ENCODE data around the gene EIF4A3. TPM values are rescaled to one million over a fixed set of nuclear protein-coding genes. Genes with fewer than 3 reads are reported as not detected.

EIF4A3 gene
- total and polyA plus RNA-seq, 9 of the 15 experiments (the other 6 are each of a cell fraction or from before 2014, with no cell fraction given), result 62.7 to 171 (median 127) TPM

GRCh38 chr17:80195141-80195540, 48.2 kb upstream of the EIF4A3 start (continued):
- no peak for TF ChIP-seq MED1 (CRISPR knock-in tag; IDR thresholded peaks at IDR 0.05; ENCODE audit: borderline replicate concordance)
- TF ChIP-seq RUNX1 (IDR thresholded peaks at IDR 0.05; ENCODE audit: low read depth), result no peak
- TF ChIP-seq MAZ (CRISPR knock-in tag; conservative IDR thresholded peaks at IDR 0.05 in 1 of 2, IDR thresholded peaks at IDR 0.05 in 1 of 2), result no peak
- TF ChIP-seq HNRNPUL1 (IDR thresholded peaks at IDR 0.05; ENCODE audit: low read length), result no peak
- no peak for TF ChIP-seq ZNF696 (CRISPR knock-in tag; conservative IDR thresholded peaks at IDR 0.05)
- TF ChIP-seq, protein P1, sequence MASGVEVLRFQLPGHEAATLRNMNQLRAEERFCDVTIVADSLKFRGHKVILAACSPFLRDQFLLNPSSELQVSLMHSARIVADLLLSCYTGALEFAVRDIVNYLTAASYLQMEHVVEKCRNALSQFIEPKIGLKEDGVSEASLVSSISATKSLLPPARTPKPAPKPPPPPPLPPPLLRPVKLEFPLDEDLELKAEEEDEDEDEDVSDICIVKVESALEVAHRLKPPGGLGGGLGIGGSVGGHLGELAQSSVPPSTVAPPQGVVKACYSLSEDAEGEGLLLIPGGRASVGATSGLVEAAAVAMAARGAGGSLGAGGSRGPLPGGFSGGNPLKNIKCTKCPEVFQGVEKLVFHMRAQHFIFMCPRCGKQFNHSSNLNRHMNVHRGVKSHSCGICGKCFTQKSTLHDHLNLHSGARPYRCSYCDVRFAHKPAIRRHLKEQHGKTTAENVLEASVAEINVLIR (CRISPR knock-in tag; IDR thresholded peaks at IDR 0.05), result no peak
- no peak for TF ChIP-seq ZNF395 (CRISPR knock-in tag; IDR thresholded peaks at IDR 0.05)
- TF ChIP-seq RBM22 (IDR thresholded peaks at IDR 0.05; ENCODE audit: low read depth, low read length, poor library complexity, severe bottlenecking), result no peak
